ENCODE data around the gene HNRNPA3. TPM values are rescaled to one million over a fixed set of nuclear protein-coding genes. Genes with fewer than 3 reads are reported as not detected.
A peak's percentile ranks its signal among the peaks of the same experiment; 100 is the strongest.

Gene HNRNPA3
- total and polyA plus RNA-seq, 2 of the 13 experiments (the other 11 are each of a cell fraction or from before 2014, with no cell fraction given): 73.3 to 97.7 TPM

DNA sequence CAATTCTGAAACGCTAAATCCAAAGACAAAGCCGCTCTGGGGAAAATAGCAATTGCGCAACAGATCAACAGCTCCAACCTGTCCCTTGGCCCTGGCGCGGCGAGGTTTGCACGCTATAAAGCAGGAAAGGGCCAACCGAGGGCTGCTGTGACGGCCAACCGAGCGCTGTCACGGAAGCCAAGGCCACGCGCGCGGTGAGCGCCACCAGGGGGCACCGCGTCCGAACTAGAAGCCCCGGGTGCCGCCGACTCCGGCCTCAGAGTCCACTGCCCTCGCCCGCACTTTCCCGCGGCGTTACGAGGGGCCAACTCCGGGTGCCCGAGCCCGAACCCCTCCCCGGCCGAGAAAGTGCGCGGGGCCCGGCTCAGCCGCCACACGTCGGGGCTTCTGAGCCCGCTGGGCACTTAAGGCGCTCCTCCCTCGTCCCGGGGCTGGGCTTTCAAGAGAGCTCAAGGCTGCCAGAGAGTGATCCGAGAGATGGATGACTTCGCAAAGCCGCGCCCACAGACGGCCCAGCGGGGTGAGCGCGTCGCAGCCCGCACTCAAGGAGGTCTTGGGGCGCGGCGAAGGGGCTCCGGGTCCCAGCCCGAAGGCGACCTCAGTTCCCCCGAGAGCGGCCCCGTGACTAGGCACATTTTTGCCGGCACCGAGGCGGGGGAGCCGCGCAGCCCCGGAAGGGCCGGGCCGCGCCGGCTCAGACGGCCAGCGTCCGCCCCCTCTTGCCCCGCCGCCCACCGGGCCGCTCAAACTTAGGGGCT, 51.0 kb downstream of the HNRNPA3 start (continued):
- TF ChIP-seq, protein P1, sequence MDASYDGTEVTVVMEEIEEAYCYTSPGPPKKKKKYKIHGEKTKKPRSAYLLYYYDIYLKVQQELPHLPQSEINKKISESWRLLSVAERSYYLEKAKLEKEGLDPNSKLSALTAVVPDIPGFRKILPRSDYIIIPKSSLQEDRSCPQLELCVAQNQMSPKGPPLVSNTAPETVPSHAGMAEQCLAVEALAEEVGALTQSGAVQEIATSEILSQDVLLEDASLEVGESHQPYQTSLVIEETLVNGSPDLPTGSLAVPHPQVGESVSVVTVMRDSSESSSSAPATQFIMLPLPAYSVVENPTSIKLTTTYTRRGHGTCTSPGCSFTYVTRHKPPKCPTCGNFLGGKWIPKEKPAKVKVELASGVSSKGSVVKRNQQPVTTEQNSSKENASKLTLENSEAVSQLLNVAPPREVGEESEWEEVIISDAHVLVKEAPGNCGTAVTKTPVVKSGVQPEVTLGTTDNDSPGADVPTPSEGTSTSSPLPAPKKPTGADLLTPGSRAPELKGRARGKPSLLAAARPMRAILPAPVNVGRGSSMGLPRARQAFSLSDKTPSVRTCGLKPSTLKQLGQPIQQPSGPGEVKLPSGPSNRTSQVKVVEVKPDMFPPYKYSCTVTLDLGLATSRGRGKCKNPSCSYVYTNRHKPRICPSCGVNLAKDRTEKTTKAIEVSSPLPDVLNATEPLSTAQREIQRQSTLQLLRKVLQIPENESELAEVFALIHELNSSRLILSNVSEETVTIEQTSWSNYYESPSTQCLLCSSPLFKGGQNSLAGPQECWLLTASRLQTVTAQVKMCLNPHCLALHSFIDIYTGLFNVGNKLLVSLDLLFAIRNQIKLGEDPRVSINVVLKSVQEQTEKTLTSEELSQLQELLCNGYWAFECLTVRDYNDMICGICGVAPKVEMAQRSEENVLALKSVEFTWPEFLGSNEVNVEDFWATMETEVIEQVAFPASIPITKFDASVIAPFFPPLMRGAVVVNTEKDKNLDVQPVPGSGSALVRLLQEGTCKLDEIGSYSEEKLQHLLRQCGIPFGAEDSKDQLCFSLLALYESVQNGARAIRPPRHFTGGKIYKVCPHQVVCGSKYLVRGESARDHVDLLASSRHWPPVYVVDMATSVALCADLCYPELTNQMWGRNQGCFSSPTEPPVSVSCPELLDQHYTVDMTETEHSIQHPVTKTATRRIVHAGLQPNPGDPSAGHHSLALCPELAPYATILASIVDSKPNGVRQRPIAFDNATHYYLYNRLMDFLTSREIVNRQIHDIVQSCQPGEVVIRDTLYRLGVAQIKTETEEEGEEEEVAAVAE (CRISPR knock-in tag; IDR thresholded peaks at IDR 0.05; ENCODE audit: borderline replicate concordance): peak; percentile 88; the same call in 1 of the 2 replicates
- TF ChIP-seq, protein P2, sequence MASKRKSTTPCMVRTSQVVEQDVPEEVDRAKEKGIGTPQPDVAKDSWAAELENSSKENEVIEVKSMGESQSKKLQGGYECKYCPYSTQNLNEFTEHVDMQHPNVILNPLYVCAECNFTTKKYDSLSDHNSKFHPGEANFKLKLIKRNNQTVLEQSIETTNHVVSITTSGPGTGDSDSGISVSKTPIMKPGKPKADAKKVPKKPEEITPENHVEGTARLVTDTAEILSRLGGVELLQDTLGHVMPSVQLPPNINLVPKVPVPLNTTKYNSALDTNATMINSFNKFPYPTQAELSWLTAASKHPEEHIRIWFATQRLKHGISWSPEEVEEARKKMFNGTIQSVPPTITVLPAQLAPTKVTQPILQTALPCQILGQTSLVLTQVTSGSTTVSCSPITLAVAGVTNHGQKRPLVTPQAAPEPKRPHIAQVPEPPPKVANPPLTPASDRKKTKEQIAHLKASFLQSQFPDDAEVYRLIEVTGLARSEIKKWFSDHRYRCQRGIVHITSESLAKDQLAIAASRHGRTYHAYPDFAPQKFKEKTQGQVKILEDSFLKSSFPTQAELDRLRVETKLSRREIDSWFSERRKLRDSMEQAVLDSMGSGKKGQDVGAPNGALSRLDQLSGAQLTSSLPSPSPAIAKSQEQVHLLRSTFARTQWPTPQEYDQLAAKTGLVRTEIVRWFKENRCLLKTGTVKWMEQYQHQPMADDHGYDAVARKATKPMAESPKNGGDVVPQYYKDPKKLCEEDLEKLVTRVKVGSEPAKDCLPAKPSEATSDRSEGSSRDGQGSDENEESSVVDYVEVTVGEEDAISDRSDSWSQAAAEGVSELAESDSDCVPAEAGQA (IDR thresholded peaks at IDR 0.05; ENCODE audit: low read depth): peak; percentile 85
- TF ChIP-seq, protein P2 (CRISPR knock-in tag; IDR thresholded peaks at IDR 0.05; ENCODE audit: borderline replicate concordance): peak; percentile 72
- TF ChIP-seq, protein P3, sequence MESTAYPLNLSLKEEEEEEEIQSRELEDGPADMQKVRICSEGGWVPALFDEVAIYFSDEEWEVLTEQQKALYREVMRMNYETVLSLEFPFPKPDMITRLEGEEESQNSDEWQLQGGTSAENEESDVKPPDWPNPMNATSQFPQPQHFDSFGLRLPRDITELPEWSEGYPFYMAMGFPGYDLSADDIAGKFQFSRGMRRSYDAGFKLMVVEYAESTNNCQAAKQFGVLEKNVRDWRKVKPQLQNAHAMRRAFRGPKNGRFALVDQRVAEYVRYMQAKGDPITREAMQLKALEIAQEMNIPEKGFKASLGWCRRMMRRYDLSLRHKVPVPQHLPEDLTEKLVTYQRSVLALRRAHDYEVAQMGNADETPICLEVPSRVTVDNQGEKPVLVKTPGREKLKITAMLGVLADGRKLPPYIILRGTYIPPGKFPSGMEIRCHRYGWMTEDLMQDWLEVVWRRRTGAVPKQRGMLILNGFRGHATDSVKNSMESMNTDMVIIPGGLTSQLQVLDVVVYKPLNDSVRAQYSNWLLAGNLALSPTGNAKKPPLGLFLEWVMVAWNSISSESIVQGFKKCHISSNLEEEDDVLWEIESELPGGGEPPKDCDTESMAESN (CRISPR knock-in tag; conservative IDR thresholded peaks at IDR 0.05): peak; percentile 93
- peak; percentile 100 for TF ChIP-seq AKAP8 (CRISPR knock-in tag; IDR thresholded peaks at IDR 0.05)
- TF ChIP-seq NFIC (IDR thresholded peaks at IDR 0.05; ENCODE audit: low read length): peak; percentile 85
- no peak; the same call in 1 of the 2 replicates for TF ChIP-seq TP53 (CRISPR knock-in tag; conservative IDR thresholded peaks at IDR 0.05)
- TF ChIP-seq, protein P4, sequence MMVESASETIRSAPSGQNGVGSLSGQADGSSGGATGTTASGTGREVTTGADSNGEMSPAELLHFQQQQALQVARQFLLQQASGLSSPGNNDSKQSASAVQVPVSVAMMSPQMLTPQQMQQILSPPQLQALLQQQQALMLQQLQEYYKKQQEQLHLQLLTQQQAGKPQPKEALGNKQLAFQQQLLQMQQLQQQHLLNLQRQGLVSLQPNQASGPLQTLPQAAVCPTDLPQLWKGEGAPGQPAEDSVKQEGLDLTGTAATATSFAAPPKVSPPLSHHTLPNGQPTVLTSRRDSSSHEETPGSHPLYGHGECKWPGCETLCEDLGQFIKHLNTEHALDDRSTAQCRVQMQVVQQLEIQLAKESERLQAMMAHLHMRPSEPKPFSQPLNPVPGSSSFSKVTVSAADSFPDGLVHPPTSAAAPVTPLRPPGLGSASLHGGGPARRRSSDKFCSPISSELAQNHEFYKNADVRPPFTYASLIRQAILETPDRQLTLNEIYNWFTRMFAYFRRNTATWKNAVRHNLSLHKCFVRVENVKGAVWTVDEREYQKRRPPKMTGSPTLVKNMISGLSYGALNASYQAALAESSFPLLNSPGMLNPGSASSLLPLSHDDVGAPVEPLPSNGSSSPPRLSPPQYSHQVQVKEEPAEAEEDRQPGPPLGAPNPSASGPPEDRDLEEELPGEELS (CRISPR knock-in tag; IDR thresholded peaks at IDR 0.05): peak; percentile 97
- TF ChIP-seq PLRG1 (conservative IDR thresholded peaks at IDR 0.05): no peak
- 0 out of 2 replicates have a peak, but pooled peaks have one; percentile 69 for TF ChIP-seq PAX8 (CRISPR knock-in tag; IDR thresholded peaks at IDR 0.05; ENCODE audit: borderline replicate concordance)
- peak; percentile 82 for TF ChIP-seq BRD4 (CRISPR knock-in tag; IDR thresholded peaks at IDR 0.05)
- no peak for TF ChIP-seq ZNF549 (CRISPR knock-in tag; IDR thresholded peaks at IDR 0.05)
- peak; percentile 92 for TF ChIP-seq SMYD3 (CRISPR knock-in tag; IDR thresholded peaks at IDR 0.05)

Data from HepG2 (cell line).